NCI-H2196 (cell line): ENCODE measurements around the gene UTP14C.
"Not testable (repeated sequence)": the region's sequence is repeated elsewhere in the genome, so short reads cannot be mapped to it uniquely, and the experiment has no call there.

Source experiments
- DNase-seq: peaks from one replicate; lab custom pipeline; 2025; ENCODE audit not compliant: unreplicated experiment; lab: John Stamatoyannopoulos, UW

UTP14C gene

DNA sequence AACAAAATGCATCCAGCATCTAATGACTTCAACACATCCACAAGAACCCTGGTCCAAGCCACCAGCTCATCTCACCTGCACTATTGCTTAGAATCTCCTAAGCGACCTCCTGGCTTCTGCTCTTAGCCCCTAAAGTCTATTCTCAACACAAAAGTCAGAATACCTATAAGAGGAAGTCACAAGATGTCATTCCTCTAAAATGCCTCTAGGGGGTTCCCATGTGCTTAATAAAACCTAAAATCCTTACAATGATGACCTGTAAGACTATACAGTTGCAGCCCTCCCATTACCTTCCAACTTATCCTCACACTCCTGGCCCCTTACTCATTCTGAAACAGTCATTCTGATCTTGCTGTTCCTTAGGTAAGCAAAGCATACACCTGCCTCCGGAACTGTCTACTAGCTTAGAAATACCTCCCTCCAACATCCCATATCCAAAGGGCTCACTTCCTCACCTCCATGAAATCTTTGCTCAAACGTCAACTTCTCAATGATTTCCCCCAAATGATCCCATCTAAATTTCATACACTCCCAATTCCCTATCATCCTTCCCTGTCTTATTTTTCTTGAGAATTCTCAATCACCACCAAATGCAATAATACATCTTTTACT is 23.3 kb upstream of the UTP14C start:
- DNase-seq: peak; percentile 23

- no peak for DNase-seq
Measured at GRCh38 chr13:52002361-52002760, 22.1 kb upstream of the UTP14C start.

DNA sequence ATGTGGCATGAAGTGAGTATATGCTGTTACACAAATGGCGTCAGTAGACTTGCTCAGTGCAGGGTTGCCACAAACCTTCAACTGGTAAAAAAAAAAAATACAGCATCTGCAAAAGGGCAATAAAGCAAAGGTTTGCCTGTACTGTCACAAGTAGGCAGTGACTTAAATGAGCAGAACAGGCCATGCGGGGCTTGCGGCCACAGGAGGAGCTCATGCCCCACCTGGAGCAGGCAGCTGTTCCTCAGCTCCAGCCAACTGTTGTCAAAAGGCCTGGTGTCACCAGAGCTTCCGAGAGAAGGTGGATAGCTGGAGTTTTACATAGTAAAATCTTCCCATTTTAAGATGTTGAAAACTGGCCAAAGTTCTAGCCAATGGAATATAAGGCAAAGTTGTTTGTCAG is 20.9 kb upstream of the UTP14C start:
- no peak for DNase-seq

- DNase-seq: no peak
Measured at GRCh38 chr13:52004511-52005170, 19.9 kb upstream of the UTP14C start.

GRCh38 chr13:52005841-52006522 is 18.5 kb upstream of the UTP14C start:
- no peak for DNase-seq

DNA sequence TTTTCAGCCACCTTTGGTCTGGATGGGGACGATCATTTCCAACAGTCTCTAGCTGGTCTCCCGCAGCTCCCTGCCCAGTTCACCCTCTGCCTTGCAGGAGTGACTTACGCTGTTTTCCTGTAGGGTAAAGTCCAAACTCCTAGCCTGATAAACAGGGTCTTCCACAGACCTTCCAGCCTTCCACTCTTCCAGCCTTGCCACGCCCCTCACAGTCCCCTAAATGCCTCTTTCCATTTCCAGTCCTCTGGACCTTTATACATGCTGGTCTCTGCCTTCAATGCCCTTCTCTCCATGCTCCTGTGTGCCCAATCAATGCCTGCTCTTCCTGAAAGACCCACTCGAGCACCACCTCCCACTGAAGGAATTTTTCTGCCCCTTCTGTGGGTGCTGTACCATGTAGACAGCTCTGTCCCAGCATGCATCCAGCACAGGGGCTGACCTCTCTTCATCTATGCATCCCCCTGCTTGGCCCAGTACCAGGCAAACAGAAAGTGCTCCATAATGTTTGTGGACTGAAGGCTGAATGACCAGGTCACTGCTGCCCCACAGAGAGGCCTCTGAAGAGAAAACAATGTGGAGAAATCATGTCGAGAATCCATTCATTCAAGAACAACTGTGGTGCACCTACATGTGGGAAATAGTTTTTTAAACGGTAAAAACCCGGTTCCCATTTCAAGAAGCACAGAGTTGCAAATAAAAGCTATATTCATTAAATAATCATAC is 17.8 kb upstream of the UTP14C start:
- no peak for DNase-seq

DNA sequence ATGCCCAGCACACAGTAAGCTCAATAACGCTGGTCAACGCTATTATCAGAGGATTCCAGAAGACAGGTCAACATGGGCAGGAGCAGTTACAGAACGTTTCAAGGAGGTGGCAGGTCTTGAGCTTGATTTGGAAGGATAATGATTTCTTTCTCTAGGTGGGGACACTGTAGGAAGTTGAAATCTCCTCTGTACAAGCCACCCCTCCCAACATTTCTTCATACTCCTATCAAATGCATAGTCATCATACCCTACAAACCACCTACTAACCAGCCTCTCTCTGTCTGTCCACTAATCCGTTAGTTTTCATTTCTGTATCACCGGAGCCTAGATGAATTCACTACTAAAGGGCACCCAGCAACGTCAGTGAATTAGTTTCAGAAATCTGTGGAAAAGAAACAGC is 14.5 kb upstream of the UTP14C start:
- no peak for DNase-seq

DNA sequence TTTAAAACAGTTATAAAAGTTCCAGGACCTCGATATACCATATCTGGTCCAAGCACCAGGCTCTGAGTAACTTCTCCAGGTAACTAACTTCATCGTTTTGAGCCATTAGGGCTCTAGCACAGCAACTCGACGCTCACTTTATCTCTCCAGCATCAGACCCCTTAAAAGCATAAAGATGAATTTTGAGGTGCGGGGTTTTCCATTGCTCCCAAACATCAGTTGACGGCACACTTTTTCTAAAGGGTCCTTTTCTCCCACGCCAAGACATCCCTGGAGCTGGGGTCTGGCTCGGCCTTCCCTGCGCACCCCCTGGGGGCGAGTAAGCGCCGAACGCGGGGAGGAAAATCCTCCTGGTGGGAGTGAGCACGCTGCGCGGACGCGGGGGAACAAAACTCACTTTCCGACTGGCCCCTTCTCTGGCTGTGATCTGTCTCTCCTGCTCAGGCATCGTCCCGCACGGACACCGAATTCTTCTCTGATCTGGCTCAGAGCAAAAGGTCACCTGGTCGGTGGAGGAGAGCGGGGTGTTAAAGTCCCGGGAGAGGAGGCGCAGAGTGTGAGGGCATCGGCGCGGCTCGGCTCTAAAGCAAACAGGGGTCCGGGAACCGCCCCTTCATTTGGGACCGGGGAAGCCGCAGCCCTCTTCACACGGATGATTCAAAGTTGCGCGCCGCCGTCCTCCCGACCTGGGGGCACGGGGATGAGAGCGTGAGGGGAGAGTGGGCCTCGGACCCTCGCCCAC is 13.4 kb upstream of the UTP14C start, which contains the start of gene ATP7B:
ATP7B (minus strand) TSS at position 561 of the 742 bp plus-strand sequence; CDS start at position 448, 113 bp downstream.
- no peak for DNase-seq

DNA sequence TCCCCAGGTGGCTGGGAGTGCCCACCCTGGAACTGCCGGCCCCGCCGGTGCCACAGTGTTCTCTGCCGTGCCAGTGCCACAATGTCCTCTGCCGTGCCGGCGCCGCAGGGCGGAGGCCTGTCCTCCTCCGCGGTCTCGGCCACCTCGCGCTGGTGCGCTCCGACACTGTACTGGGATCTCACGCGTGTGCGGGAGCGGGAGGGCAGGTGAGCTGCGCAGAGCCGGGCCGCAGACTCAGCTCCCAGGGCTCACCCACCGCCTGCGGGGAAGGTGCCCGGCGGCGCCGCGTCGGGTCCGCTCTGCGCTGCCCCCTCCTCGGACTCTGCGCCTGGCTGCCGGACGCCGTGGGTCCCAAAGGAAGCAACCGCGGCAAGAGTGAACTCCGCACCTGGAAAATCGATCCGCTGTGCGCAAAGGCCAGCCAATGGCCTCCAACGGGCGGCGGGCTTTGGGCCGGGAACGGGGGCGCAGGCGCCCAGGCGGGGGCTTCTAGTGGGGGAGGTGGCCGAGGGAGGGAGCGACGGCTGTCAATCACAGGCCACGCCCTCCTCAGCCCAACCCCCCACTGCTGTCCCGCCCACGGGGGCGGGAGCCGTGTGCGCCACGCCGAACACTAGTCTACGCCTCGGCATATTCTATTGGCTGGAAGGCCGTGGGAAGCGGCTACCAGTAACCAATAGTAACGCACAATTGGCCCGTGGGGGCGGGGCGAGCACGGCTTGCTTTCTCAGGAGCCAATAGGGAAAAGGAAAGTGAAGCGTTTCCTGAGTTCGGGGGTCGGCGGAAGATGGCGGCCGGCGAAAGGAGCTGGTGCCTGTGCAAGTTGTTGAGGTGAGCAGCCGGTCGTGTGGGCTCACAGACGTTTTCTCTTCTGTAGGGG is 12.6 kb upstream of the UTP14C start, which contains the start of gene ALG11:
ALG11 (plus strand) TSS at position 767 of the 880 bp plus-strand sequence; CDS start at position 788, 21 bp downstream.
- peak; percentile 93 for DNase-seq

DNA sequence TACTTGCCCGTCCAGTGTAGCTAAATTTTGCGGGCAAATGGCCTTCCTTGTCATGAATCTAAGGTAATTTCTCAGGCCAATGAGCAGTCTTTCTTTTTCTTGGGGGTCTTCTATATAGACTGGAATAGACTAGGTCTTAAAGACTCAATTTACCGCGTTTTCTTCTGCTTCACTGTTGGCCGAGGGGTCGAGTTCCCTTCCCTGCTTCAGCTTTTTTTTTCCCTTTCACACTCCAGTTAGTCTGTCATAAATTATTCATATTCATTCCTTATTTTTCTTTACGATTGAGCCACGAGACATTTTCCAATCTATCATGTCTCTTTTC is 12.0 kb upstream of the UTP14C start:
- DNase-seq: no peak

DNA sequence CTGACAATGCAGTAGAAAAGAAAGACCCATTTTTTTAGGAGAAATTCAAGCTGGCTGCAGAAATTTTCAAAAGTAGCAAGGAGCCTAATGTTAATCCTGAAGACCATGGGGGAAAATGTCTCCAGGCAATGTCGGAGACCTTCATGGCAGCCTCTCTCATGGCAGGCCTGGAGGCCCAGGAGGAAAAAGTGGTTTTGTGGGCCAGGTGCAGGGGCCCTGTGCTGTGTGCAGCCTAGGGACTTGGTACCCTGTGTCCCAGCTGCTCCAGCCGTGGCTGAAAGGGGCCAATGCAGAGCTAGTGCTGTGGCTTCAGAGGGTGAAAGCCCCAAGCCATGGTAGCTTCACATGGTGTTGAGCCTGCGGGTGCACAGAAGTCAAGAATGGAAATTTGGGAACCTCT is 8.2 kb upstream of the UTP14C start:
- DNase-seq: no peak

DNA sequence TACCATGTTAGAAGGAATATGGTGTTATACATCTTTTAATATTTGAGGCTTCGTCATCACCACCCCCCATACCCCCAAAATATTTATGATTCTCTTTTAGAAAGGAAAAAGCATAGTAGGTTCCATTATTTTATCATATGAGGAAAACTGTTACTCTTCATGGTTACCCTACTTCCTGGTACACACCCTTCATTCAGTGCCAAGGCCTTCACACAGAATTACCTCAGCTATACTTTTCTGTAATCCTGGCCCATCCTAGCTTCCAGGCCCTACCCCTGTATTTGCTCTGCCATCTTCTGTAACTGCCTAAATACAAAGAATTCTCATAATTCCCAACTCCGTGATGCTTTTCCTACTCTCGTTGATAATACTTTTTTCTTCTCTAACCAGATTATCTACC is 4.3 kb upstream of the UTP14C start:
- no peak for DNase-seq

- no peak for DNase-seq
Measured at GRCh38 chr13:52022356-52022755, 2.1 kb upstream of the UTP14C start.

DNA sequence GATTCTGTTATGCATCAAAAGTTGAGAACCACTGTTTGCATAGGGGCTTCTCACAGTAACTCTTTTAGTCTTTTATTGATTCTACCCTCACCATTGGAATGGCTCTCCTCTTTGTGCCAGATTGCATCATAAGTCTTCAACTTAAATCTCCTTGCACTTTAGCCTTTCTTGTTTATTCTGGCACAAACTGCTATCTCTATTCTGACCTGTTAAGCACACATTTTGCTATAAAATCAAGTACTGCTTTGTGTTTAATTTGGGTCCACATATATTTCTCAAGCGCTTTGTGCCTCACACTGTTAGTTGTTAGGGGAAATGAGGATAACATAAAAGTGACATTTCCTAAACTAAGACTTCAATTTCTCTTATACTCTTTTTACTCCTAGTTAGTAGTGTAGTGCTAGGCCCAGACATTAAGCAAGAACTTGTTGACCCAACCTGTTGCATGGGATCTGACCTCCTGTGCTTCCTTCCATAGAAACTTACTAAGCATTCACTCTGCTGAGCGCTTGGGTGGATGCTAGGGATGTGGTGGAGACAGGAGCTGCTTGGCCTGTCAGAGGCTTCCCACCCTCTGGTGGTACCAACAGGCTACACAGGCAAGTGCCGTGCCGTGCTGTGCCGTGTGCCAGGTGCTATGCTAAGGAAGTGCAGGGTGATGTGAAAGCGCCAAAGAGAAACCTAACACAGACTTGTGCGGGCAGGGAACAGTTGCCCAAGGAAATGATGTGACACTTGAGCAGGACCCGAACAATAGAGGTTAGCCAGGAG is 1.2 kb downstream of the UTP14C start:
- no peak for DNase-seq

DNA sequence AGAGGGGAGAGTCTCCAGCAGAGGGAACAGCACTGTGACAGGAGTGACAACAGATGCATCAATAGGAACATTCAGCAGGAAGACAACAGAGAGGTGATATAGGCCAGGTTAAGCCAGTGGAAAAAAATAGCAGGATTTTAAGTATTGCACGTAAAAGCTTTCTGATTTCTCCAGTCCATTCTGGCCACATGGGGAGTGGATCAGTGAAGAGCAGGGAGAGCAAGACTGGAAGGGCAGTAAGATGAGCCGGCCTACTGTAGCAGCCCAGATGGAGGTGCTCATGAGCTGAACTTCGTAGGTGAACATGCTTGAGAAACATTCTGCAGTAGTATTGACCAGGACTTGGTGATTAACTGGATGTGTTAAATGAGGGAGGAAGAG is 1.7 kb downstream of the UTP14C start:
- DNase-seq: no peak

- no peak for DNase-seq
Measured at GRCh38 chr13:52027832-52028231, 3.3 kb downstream of the UTP14C start.

- no peak for DNase-seq
Measured at GRCh38 chr13:52029569-52029968, 5.1 kb downstream of the UTP14C start.

GRCh38 chr13:52030401-52030800 is 5.9 kb downstream of the UTP14C start:
- DNase-seq: not testable (repeated sequence)

DNA sequence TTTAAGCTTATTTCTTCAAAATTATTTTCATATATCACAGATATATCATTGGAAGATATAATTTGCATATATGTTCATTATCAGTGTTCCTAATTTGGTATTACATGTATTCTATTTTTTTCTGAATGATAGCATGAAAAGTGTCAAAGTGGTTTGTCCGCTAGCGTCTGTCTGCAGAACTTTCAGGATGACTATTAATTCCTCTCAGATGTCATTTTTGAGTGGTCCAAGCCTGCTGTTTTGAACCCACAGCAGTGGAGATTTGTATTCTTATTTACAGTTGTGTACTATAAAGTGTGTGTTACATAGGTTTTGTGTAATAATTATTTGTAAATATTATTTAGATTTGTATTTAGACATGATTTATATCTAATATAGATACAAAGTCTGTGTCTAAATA is 8.5 kb downstream of the UTP14C start:
- DNase-seq: no peak
